Endothelial cell (in vitro differentiated cells): ENCODE results near the gene SEZ6. TPM values are rescaled to one million over a fixed set of nuclear protein-coding genes. Genes with fewer than 3 reads are reported as not detected.

Experiments
- DNase-seq: peaks from one replicate; pipeline ENCODE4 v3.0.0; 2021; ENCODE audit warnings: low spot score
- H3K27ac Mint-ChIP-seq: one replicate; pipeline ENCODE4 v1.8.0; 2021; ENCODE audit warnings: mixed read lengths, inconsistent platforms; ENCODE audit not compliant: unreplicated experiment
- H3K27me3 Mint-ChIP-seq: one replicate; pipeline ENCODE4 v1.8.0; 2021; ENCODE audit warnings: mild to moderate bottlenecking, moderate library complexity, mixed read lengths, inconsistent platforms; ENCODE audit not compliant: unreplicated experiment
- H3K36me3 Mint-ChIP-seq: one replicate; pipeline ENCODE4 v1.8.0; 2021; ENCODE audit warnings: mild to moderate bottlenecking, low read depth, mixed read lengths, inconsistent platforms; ENCODE audit not compliant: unreplicated experiment
- H3K4me1 Mint-ChIP-seq: one replicate; pipeline ENCODE4 v1.8.0; 2021; ENCODE audit warnings: mild to moderate bottlenecking, mixed read lengths, inconsistent platforms; ENCODE audit not compliant: unreplicated experiment
- H3K4me3 Mint-ChIP-seq: one replicate; pipeline ENCODE4 v1.8.0; 2021; ENCODE audit warnings: mild to moderate bottlenecking, mixed read lengths, inconsistent platforms; ENCODE audit not compliant: unreplicated experiment
- H3K9me3 Mint-ChIP-seq: one replicate; pipeline ENCODE4 v1.8.0; 2021; ENCODE audit warnings: mixed read lengths, inconsistent platforms; ENCODE audit not compliant: unreplicated experiment
- CTCF ChIP-seq: fragments of 200-600 bp; sonication (generic); IDR thresholded peaks from one replicate; pipeline ENCODE4 v1.5.0; 2021; ENCODE audit warnings: antibody characterized with exemption; ENCODE audit not compliant: unreplicated experiment
- total RNA-seq: library from RNA; stranded (reverse); fragmentation: NEBNext Ultra II Directional; extraction: Animal tissue kit (Norgen Biotek cat#: 25700); gene quantifications from one replicate; pipeline ENCODE4 v1.2.1, GENCODE V29; 2021; ENCODE audit not compliant: unreplicated experiment

SEZ6 gene
- total RNA-seq, 1 donor from 2014 or later, result 0.10 TPM

- H3K27me3 Mint-ChIP-seq, result no peaks in the 10 kb centered on the region
- TF ChIP-seq CTCF, result no peak
- no peak overlapping the region for H3K4me3 Mint-ChIP-seq
- peaks cover 18% of the 10 kb centered on the region for H3K4me1 Mint-ChIP-seq
- H3K27ac Mint-ChIP-seq, result peak overlapping the region; percentile 76
- peaks cover 7% of the 10 kb centered on the region for H3K36me3 Mint-ChIP-seq
- no peak for DNase-seq
- H3K9me3 Mint-ChIP-seq, result no peaks in the 10 kb centered on the region
Measured at GRCh38 chr17:28929787-28930186, 76.0 kb downstream of the SEZ6 start.

GRCh38 chr17:28928061-28928460 is 77.8 kb downstream of the SEZ6 start:
- Mint-ChIP-seq H3K36me3 (peaks cover 20% of the 10 kb centered on the region), H3K9me3 (no peaks in the 10 kb centered on the region), H3K27me3 (no peaks in the 10 kb centered on the region), H3K4me3 (no peak overlapping the region), H3K27ac (no peak overlapping the region), H3K4me1 (peaks cover 18% of the 10 kb centered on the region)
- no peak for DNase-seq
- no peak for TF ChIP-seq CTCF

- no peak for DNase-seq
- Mint-ChIP-seq H3K36me3 (peaks cover 23% of the 10 kb centered on the region), H3K4me1 (peaks cover 18% of the 10 kb centered on the region), H3K9me3 (no peaks in the 10 kb centered on the region), H3K4me3 (no peak overlapping the region), H3K27me3 (no peaks in the 10 kb centered on the region), H3K27ac (no peak overlapping the region)
- no peak for TF ChIP-seq CTCF
Measured at GRCh38 chr17:28926786-28927185, 79.0 kb downstream of the SEZ6 start.

GRCh38 chr17:28926366-28926765 is 79.5 kb downstream of the SEZ6 start:
- H3K27ac Mint-ChIP-seq, result no peak overlapping the region
- H3K27me3 Mint-ChIP-seq, result no peaks in the 10 kb centered on the region
- peaks cover 27% of the 10 kb centered on the region for H3K36me3 Mint-ChIP-seq
- peaks cover 18% of the 10 kb centered on the region for H3K4me1 Mint-ChIP-seq
- H3K4me3 Mint-ChIP-seq, result no peak overlapping the region
- TF ChIP-seq CTCF, result no peak
- DNase-seq, result no peak
- H3K9me3 Mint-ChIP-seq, result no peaks in the 10 kb centered on the region

- Mint-ChIP-seq H3K36me3 (peaks cover 29% of the 10 kb centered on the region), H3K4me1 (peaks cover 18% of the 10 kb centered on the region), H3K27ac (no peak overlapping the region), H3K9me3 (no peaks in the 10 kb centered on the region), H3K4me3 (peak overlapping the region; percentile 11), H3K27me3 (no peaks in the 10 kb centered on the region)
- no peak for DNase-seq
- no peak for TF ChIP-seq CTCF
Measured at GRCh38 chr17:28925912-28926365, 79.9 kb downstream of the SEZ6 start.
